ENCODE data around the gene KCNT1.

- TF ChIP-seq CTCF (IDR thresholded peaks at IDR 0.05) (no peak), POLR2A (IDR thresholded peaks at IDR 0.05) (no peak)
Observed at GRCh38 chr9:135681161-135681560, 20.8 kb upstream of the KCNT1 start.
